Tibial nerve (tissue), 4 donors: Measurements from ENCODE around the gene CASKIN2. TPM values are rescaled to one million over a fixed set of nuclear protein-coding genes. Genes with fewer than 3 reads are reported as not detected.
"Not testable (repeated sequence)": the region's sequence is repeated elsewhere in the genome, so short reads cannot be mapped to it uniquely, and the experiment has no call there.

ENCODE experiments used
- DNase-seq, 2 donors: peaks; one replicate each; pipeline ENCODE4 v3.0.0-alpha.2; 2019; ENCODE audit warnings: low spot score in 2 of 2
- H3K27ac ChIP-seq, 4 donors: fragments of 200-600 bp; sonication (generic) in 3 of 4; one replicate each; pipeline ENCODE4 v1.5.1; 2017 to 2019; ENCODE audit warnings: mild to moderate bottlenecking in 1 of 4
- H3K27me3 ChIP-seq, 2 donors: fragments of 200-600 bp; sonication (generic) in 1 of 2; one replicate each; pipeline versions ENCODE4 v1.5.1 to v1.6.0; 2017 to 2019
- H3K36me3 ChIP-seq, 3 donors: fragments of 200-600 bp; sonication (generic); one replicate each; pipeline ENCODE4 v1.5.1; 2018 to 2019
- H3K4me1 ChIP-seq, 4 donors: fragments of 200-600 bp; sonication (generic) in 3 of 4; one replicate each; pipeline ENCODE4 v1.5.1; 2017 to 2019
- H3K4me3 ChIP-seq, 4 donors: fragments of 200-600 bp; sonication (generic) in 3 of 4; one replicate each; pipeline ENCODE4 v1.5.1; 2017 to 2019; ENCODE audit warnings: mild to moderate bottlenecking in 1 of 4, moderate library complexity in 1 of 4
- H3K9me3 ChIP-seq, 4 donors: fragments of 200-600 bp; sonication (generic) in 3 of 4; one replicate each; pipeline ENCODE4 v1.5.1; 2017 to 2019
- CTCF ChIP-seq, 5 experiments: fragments of 200-600 bp in 3 of 5; fragments of 450-650 bp in 2 of 5; sonication (generic) in 3 of 5; IDR thresholded peaks; one replicate each; pipeline ENCODE4 v1.5.1; 2016 to 2019; ENCODE audit warnings: antibody characterized with exemption in 5 of 5, mild to moderate bottlenecking in 3 of 5, moderate library complexity in 2 of 5
- EP300 ChIP-seq, 2 donors: sonication (generic); formaldehyde crosslinking; IDR thresholded peaks; one replicate each; pipeline ENCODE4 v1.6.1; 2017; ENCODE audit warnings: antibody characterized with exemption in 2 of 2, mild to moderate bottlenecking in 1 of 2
- POLR2A ChIP-seq, 2 donors: fragments of 450-650 bp; IDR thresholded peaks; one replicate each; pipeline ENCODE4 v1.6.1; 2017; ENCODE audit warnings: antibody characterized with exemption in 2 of 2, mild to moderate bottlenecking in 2 of 2, moderate library complexity in 2 of 2
- WGBS, 2 donors: methylation state at CpG; one replicate each; pipeline ENCODE4 v1.1.5; 2018; 5-methylcytosine and 5-hydroxymethylcytosine counted together
- total RNA-seq, 4 donors: library from RNA; depleted of rRNA; stranded (reverse); fragments of >200 nt; gene quantifications; one replicate each; pipeline ENCODE4 v1.1.0, GENCODE V29; 2016

The CASKIN2 gene
- total RNA-seq, 4 donors from 2014 or later, result 36.0 to 59.0 (median 51.3) TPM

GRCh38 chr17:75456417-75457046 lies 58.8 kb downstream of the CASKIN2 start, which contains the start of gene TMEM94:
Gene TMEM94 (plus strand): TSS chr17:75456635. CDS start chr17:75471906, 15,271 bp downstream.
- no peaks in the 10 kb centered on the region for H3K36me3 ChIP-seq
- peaks cover 7 to 36% (median 18%) of the 10 kb centered on the region in 4 donors for H3K4me1 ChIP-seq
- no peaks in the 10 kb centered on the region for H3K9me3 ChIP-seq
- WGBS, 2 donors, result 1% methylated on average over 33 of the region's 33 CpGs
- peak within 1 kb of the TSS; percentile 82 to 97 (median 90) for H3K27ac ChIP-seq
- H3K27me3 ChIP-seq, result no peaks in the 10 kb centered on the region
- peak; percentile 93 to 97 for DNase-seq
- peak within 1 kb of the TSS; percentile 67 to 98 (median 80) for H3K4me3 ChIP-seq
- peak in 1 of 5 experiments; percentile 43 for TF ChIP-seq CTCF (IDR thresholded peaks at IDR 0.05)
- TF ChIP-seq EP300 (IDR thresholded peaks at IDR 0.05), result peak; percentile 61 to 74
- TF ChIP-seq POLR2A (IDR thresholded peaks at IDR 0.05), result peak; percentile 33 to 66

DNA sequence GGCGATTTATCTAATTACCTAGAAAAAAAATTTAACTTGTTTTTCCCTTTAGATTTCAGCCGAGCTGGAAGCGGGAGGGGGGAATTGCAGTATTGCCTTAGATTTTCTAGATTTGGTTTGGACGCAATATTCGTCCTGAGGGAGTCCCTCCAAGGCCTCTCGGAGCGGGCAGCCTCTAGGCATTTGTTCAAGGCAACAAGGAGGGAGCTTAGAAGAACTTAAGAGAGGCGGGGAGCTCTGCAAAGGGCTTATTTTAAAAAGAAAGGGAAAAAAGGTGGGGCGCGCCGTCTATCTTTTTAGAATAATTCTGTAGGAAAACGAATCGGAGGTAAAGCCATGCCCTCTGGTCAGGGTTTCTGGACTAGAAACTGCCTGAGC lies 59.3 kb downstream of the CASKIN2 start:
- Histone ChIP-seq H3K36me3 (no peaks in the 10 kb centered on the region), H3K27ac (peak overlapping the region; percentile 82 to 97 (median 90)), H3K4me1 (peaks cover 7 to 36% (median 18%) of the 10 kb centered on the region in 4 donors), H3K4me3 (peak overlapping the region; percentile 43 to 98 (median 80)), H3K9me3 (no peaks in the 10 kb centered on the region), H3K27me3 (no peaks in the 10 kb centered on the region)
- TF ChIP-seq POLR2A (IDR thresholded peaks at IDR 0.05), result no peak
- no peak for TF ChIP-seq EP300 (IDR thresholded peaks at IDR 0.05)
- TF ChIP-seq CTCF (IDR thresholded peaks at IDR 0.05), result no peak
- WGBS, 2 donors, result 1 to 2% methylated on average over 13 of the region's 13 CpGs
- no peak for DNase-seq

DNA sequence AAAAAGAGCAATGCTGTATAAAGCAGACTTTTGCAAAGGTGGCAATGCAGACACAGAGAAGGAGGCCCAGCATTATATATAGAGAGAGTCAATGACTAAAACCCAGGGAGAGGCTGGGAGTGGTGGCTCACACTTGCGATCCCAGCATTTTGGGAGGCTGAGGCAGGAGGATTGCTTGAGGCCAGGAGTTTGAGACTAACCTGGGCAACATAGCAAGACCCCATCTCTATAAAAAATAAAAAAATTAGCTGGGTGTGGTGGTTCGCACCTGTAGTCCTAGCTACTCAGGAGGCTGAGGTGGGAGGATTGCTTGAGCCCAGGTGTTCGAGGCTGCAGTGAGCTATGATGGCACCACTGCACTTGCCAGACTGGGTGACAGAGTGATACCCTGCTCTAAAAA lies 60.7 kb downstream of the CASKIN2 start:
- H3K9me3 ChIP-seq, H3K27me3 ChIP-seq, DNase-seq, H3K4me3 ChIP-seq, H3K36me3 ChIP-seq: not testable (repeated sequence)
- Histone ChIP-seq H3K4me1 (peaks cover 7 to 31% (median 12%) of the 10 kb centered on the region in 4 donors), H3K27ac (peak overlapping the region in 1 of 4 donors; percentile 97)
- 96% methylated on average over 3 of the region's 3 CpGs for WGBS, 2 donors

- Histone ChIP-seq H3K4me1 (peaks cover 7 to 27% (median 10%) of the 10 kb centered on the region in 4 donors), H3K36me3 (no peaks in the 10 kb centered on the region), H3K4me3 (no peak overlapping the region), H3K9me3 (no peaks in the 10 kb centered on the region), H3K27ac (no peak overlapping the region), H3K27me3 (no peaks in the 10 kb centered on the region)
- no peak for DNase-seq
- TF ChIP-seq POLR2A (IDR thresholded peaks at IDR 0.05) (no peak), CTCF (IDR thresholded peaks at IDR 0.05) (no peak), EP300 (IDR thresholded peaks at IDR 0.05) (no peak)
These were observed 61.1 kb downstream of the CASKIN2 start for GRCh38 chr17:75454193-75454592.

DNA sequence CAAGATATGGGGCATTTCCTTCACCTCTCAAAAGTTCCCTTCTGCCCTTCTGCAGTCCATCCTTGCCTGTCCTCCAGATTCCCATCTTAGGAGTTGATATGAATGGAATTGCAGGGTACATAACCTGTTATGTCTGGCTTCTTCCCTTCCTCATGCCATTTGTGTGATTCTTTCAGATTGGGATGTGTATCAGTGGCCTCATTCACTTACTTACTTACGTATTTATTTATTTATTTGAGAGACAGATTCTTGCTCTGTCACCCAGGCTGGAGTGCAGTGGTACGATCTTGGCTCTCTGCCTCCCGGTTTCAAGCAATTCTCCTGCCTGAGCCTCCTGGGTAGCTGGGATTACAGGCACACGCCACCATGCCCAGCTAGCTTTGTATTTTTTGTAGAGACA lies 65.1 kb downstream of the CASKIN2 start:
- no peaks in the 10 kb centered on the region for H3K9me3 ChIP-seq
- no peak overlapping the region for H3K4me3 ChIP-seq
- no peaks in the 10 kb centered on the region for H3K4me1 ChIP-seq
- H3K36me3 ChIP-seq, result no peaks in the 10 kb centered on the region
- WGBS, 2 donors, result 73 to 74% methylated on average over 4 of the region's 4 CpGs
- H3K27me3 ChIP-seq, result no peaks in the 10 kb centered on the region
- DNase-seq, result no peak
- no peak overlapping the region for H3K27ac ChIP-seq
- TF ChIP-seq POLR2A (IDR thresholded peaks at IDR 0.05), result no peak
- no peak for TF ChIP-seq CTCF (IDR thresholded peaks at IDR 0.05)
- no peak for TF ChIP-seq EP300 (IDR thresholded peaks at IDR 0.05)

Other genes with a start within 250 kb of the CASKIN2 start
- 10 to 100 TPM; 18.4 to 53.1 (median 41.0) TPM for gene MIF4GD, start 244.3 kb downstream of the CASKIN2 start, total RNA-seq
- 10 to 100 TPM; 16.7 to 23.1 (median 20.1) TPM for gene SLC25A19, start 226.1 kb downstream of the CASKIN2 start, total RNA-seq
- gene GRB2, start 109.9 kb downstream of the CASKIN2 start, total RNA-seq, result 100 to 1,000 TPM in 3 of 4 donors, 10 to 100 TPM in 1; 77.6 to 139 (median 133) TPM
- gene TMEM94, start 58.9 kb downstream of the CASKIN2 start, total RNA-seq, result 10 to 100 TPM; 84.3 to 95.1 (median 89.9) TPM
- 10 to 100 TPM; 43.3 to 84.6 (median 53.0) TPM for gene TSEN54, start 991 bp upstream of the CASKIN2 start, total RNA-seq
- gene LLGL2, start 10.2 kb upstream of the CASKIN2 start, total RNA-seq, result 10 to 100 TPM in 1 of 4 donors, 1 to 10 TPM in 3; 8.4 to 18.4 (median 8.8) TPM
- gene MYO15B, start 72.3 kb upstream of the CASKIN2 start, total RNA-seq, result 100 to 1,000 TPM; 150 to 327 (median 278) TPM
- gene SMIM5, start 117.9 kb upstream of the CASKIN2 start, total RNA-seq, result 10 to 100 TPM; 17.3 to 41.1 (median 25.0) TPM
- gene RECQL5, start 151.6 kb upstream of the CASKIN2 start, total RNA-seq, result 10 to 100 TPM; 23.2 to 51.9 (median 34.7) TPM
- 100 to 1,000 TPM in 2 of 4 donors, 10 to 100 TPM in 2; 63.9 to 119 (median 95.3) TPM for gene SAP30BP, start 151.8 kb upstream of the CASKIN2 start, total RNA-seq
- gene ITGB4, start 205.9 kb upstream of the CASKIN2 start, total RNA-seq, result 100 to 1,000 TPM; 211 to 335 (median 233) TPM
- gene GALK1, start 249.7 kb upstream of the CASKIN2 start, total RNA-seq, result 10 to 100 TPM; 54.5 to 57.5 (median 55.6) TPM